HepG2 (cell line): ENCODE measurements around the gene GJC1. TPM values are rescaled to one million over a fixed set of nuclear protein-coding genes. Genes with fewer than 3 reads are reported as not detected.

ENCODE experiments used
- ATAC-seq: fragments of 200-7000 bp; cut with Tn5 transposase; 3 replicates; pipeline ENCODE4 v1.9.1; 2020; ENCODE audit warnings: mild to moderate bottlenecking, moderate library complexity
- BruUV-seq: library from RNA; stranded (reverse); fragments of 400-500 nt; replicated peaks from 2 replicates; lab custom pipeline; 2021; lab: Mats Ljungman, UMichigan
- CTCF ChIA-PET: fragments of 300-600 bp; formaldehyde crosslinking; extraction: SDS; loops from one replicate; lab custom pipeline; 2021; ENCODE audit warnings: low total read pairs, inconsistent platforms, low intra/inter-chr PET ratio; lab: Yijun Ruan, JAX
- POLR2A ChIA-PET: fragments of 350-600 bp; sonication (Branson Sonifier 250); formaldehyde crosslinking; loops from one replicate; lab custom pipeline; 2020; ENCODE audit warnings: antibody characterized with exemption, inconsistent platforms; lab: Yijun Ruan, JAX
- DNase-seq: peaks from one replicate; pipeline ENCODE4 v3.0.0-alpha.2; 2015; ENCODE audit warnings: low spot score
- FAIRE-seq: peaks from 3 replicates; lab custom pipeline; 2011; peaks lifted over from hg19 to GRCh38; lab: Jason Lieb, UNC
- H2AFZ ChIP-seq: one replicate; pipeline ENCODE4 v1.6.1; 2011; ENCODE audit warnings: low read length, inconsistent platforms
- H3K27ac ChIP-seq: fragments of 300-600 bp; 3 replicates; pipeline ENCODE4 v1.8.0; 2011; ENCODE audit warnings: mixed run types, mild to moderate bottlenecking, mixed read lengths, low read length, inconsistent platforms; ENCODE audit not compliant: insufficient read depth; ENCODE audit errors: extremely low read length
- H3K27me3 ChIP-seq, 2 experiments: fragments of 200-600 bp in 1 of 2; 2 replicates in 1 of 2; 3 replicates in 1 of 2; pipeline versions ENCODE4 v1.6.0 to v1.8.0; 2011; ENCODE audit warnings: low read length in 2 of 2, mild to moderate bottlenecking in 2 of 2, moderate library complexity in 2 of 2, inconsistent platforms in 1 of 2; ENCODE audit not compliant: insufficient read depth in 2 of 2, control insufficient read depth in 1 of 2
- H3K36me3 ChIP-seq, 2 experiments: fragments of 200-600 bp in 1 of 2; replicated peaks in 1 of 2; 2 replicates in 1 of 2; 3 replicates in 1 of 2; pipeline versions ENCODE4 v1.5.1 to v1.8.0; 2011; ENCODE audit warnings: low read length in 2 of 2, inconsistent platforms in 1 of 2; ENCODE audit not compliant: insufficient read depth in 2 of 2, control insufficient read depth in 1 of 2
- H3K4me1 ChIP-seq: 2 replicates; pipeline ENCODE4 v1.5.1; 2012; ENCODE audit warnings: low read length, inconsistent platforms; ENCODE audit not compliant: insufficient read depth
- H3K4me2 ChIP-seq: 2 replicates; pipeline ENCODE4 v1.6.0; 2011; ENCODE audit warnings: low read depth, low read length, inconsistent platforms
- H3K4me3 ChIP-seq, 3 experiments: fragments of 200-600 bp in 1 of 3; sonication (generic), shearing (Covaris generic) in 1 of 3; replicated peaks in 1 of 3; 2 replicates each; pipeline ENCODE4 v1.5.1; 2011 to 2016; ENCODE audit warnings: low read length in 3 of 3, inconsistent platforms in 2 of 3, low read depth in 2 of 3, mild to moderate bottlenecking in 2 of 3, control low read depth in 1 of 3, mixed read lengths in 1 of 3; ENCODE audit not compliant: insufficient read depth in 1 of 3
- H3K79me2 ChIP-seq: one replicate; pipeline ENCODE4 v1.6.1; 2011; ENCODE audit warnings: low read length, inconsistent platforms; ENCODE audit not compliant: insufficient read depth
- H3K9ac ChIP-seq: 2 replicates; pipeline ENCODE4 v1.6.0; 2011; ENCODE audit warnings: mild to moderate bottlenecking, low read depth, low read length, inconsistent platforms; ENCODE audit not compliant: insufficient read depth
- H3K9me3 ChIP-seq: 2 replicates; pipeline ENCODE4 v1.5.1; 2012; ENCODE audit warnings: mild to moderate bottlenecking, low read length
- H4K20me1 ChIP-seq: 2 replicates; pipeline ENCODE4 v1.6.0; 2011; ENCODE audit warnings: inconsistent platforms, mild to moderate bottlenecking, low read length, moderate library complexity; ENCODE audit not compliant: insufficient read depth
- CBX5 ChIP-seq: sonication (generic); formaldehyde crosslinking; IDR thresholded peaks from 2 replicates; pipeline ENCODE4 v1.4.0; 2020; ENCODE audit warnings: missing genetic modification reagents, borderline replicate concordance
- FOSL2 ChIP-seq: sonication (generic); formaldehyde crosslinking; IDR thresholded peaks from 2 replicates; pipeline ENCODE4 v1.4.0; 2020; ENCODE audit warnings: missing genetic modification reagents
- GPBP1L1 ChIP-seq: sonication (generic); formaldehyde crosslinking; IDR thresholded peaks from 2 replicates; pipeline ENCODE4 v1.5.0; 2020; ENCODE audit warnings: mild to moderate bottlenecking, missing genetic modification reagents
- KAT7 ChIP-seq: IDR thresholded peaks from 2 replicates; pipeline ENCODE4 v1.6.1; 2018; ENCODE audit warnings: borderline replicate concordance, missing compliant biosample characterization
- KAT8 ChIP-seq: IDR thresholded peaks from 2 replicates; pipeline ENCODE4 v1.6.1; 2016; ENCODE audit warnings: missing genetic modification reagents, missing compliant biosample characterization
- MBD4 ChIP-seq: IDR thresholded peaks from 2 replicates; pipeline ENCODE4 v1.6.1; 2012; ENCODE audit warnings: low read length, inconsistent platforms, borderline replicate concordance
- MIER3 ChIP-seq: IDR thresholded peaks from 2 replicates; pipeline ENCODE4 v1.6.1; 2016; ENCODE audit warnings: missing compliant biosample characterization, borderline replicate concordance
- MTF2 ChIP-seq: sonication (generic); formaldehyde crosslinking; IDR thresholded peaks from 2 replicates; pipeline ENCODE4 v1.5.0; 2020; ENCODE audit warnings: missing genetic modification reagents, borderline replicate concordance
- NFE2 ChIP-seq: sonication (generic); formaldehyde crosslinking; IDR thresholded peaks from 2 replicates; pipeline ENCODE4 v1.4.0; 2020; ENCODE audit warnings: missing genetic modification reagents
- SKIL ChIP-seq: sonication (generic); formaldehyde crosslinking; IDR thresholded peaks from 2 replicates; pipeline ENCODE4 v1.8.0; 2022; ENCODE audit warnings: missing genetic modification reagents, mild to moderate bottlenecking, moderate library complexity, borderline replicate concordance
- SSRP1 ChIP-seq: IDR thresholded peaks from 2 replicates; pipeline ENCODE4 v1.6.1; 2016; ENCODE audit warnings: control low read depth
- TAF15 ChIP-seq: fragments of 200-400 bp; formaldehyde crosslinking; IDR thresholded peaks from one replicate; pipeline ENCODE4 v1.6.1; 2018; ENCODE audit warnings: mild to moderate bottlenecking, low read depth, low read length; ENCODE audit not compliant: poor library complexity, severe bottlenecking
- TFE3 ChIP-seq: IDR thresholded peaks from 2 replicates; pipeline ENCODE4 v1.6.1; 2016
- THAP8 ChIP-seq: sonication (generic); formaldehyde crosslinking; IDR thresholded peaks from 2 replicates; pipeline ENCODE4 v1.5.1; 2020; ENCODE audit warnings: missing genetic modification reagents, mild to moderate bottlenecking, borderline replicate concordance
- WIZ ChIP-seq: sonication (generic); formaldehyde crosslinking; IDR thresholded peaks from 2 replicates; pipeline ENCODE4 v1.5.1; 2020; ENCODE audit warnings: mild to moderate bottlenecking, missing genetic modification reagents
- ZBTB20 ChIP-seq: sonication (generic); formaldehyde crosslinking; IDR thresholded peaks from 2 replicates; pipeline ENCODE4 v1.8.1; 2023; ENCODE audit warnings: missing genetic modification reagents, low read depth, mild to moderate bottlenecking, borderline replicate concordance
- ZFAT ChIP-seq: sonication (generic); formaldehyde crosslinking; conservative IDR thresholded peaks from 2 replicates; pipeline ENCODE4 v1.8.1; 2023; ENCODE audit warnings: missing genetic modification reagents, inconsistent platforms
- ZFP82 ChIP-seq: sonication (generic); formaldehyde crosslinking; IDR thresholded peaks from 2 replicates; pipeline ENCODE4 v1.5.1; 2020; ENCODE audit warnings: mild to moderate bottlenecking, missing genetic modification reagents, borderline replicate concordance
- ZNF264 ChIP-seq: sonication (generic); formaldehyde crosslinking; IDR thresholded peaks from 2 replicates; pipeline ENCODE4 v1.4.0; 2020; ENCODE audit warnings: missing genetic modification reagents
- ZNF343 ChIP-seq: sonication (generic); formaldehyde crosslinking; IDR thresholded peaks from 2 replicates; pipeline ENCODE4 v1.4.0; 2020; ENCODE audit warnings: mild to moderate bottlenecking, missing genetic modification reagents
- WGBS: methylation state at CpG from one replicate; pipeline ENCODE4 v1.1.6; 2017; ENCODE audit warnings: low lambda C conversion rate; 5-methylcytosine and 5-hydroxymethylcytosine counted together
- in situ Hi-C: cut with HindIII; loops from 2 replicates; pipeline ENCODE4 v1.10.0; 2017; ENCODE audit warnings: low pct_unique_long_range_greater_than_20kb; ENCODE audit not compliant: extremely low pct_ligation_motif_present
- intact Hi-C: fragments of 100-400 bp; cut with micrococcal nuclease; formaldehyde crosslinking; loops from one replicate; pipeline ENCODE4 v1.10.0; 2022; ENCODE audit not compliant: unreplicated experiment
- polyA plus RNA-seq, 8 experiments: library from polyadenylated mRNA; depleted of rRNA in 3 of 8; stranded (reverse) in 7 of 8; unstranded in 1 of 8; fragments of >200 nt; fragmentation: Illumina TruSeq in 4 of 8; extraction: Trizol in 4 of 8; gene quantifications; 2 replicates each; pipeline versions ENCODE4 v1.2.1 to v1.2.3, GENCODE V29; 2011 to 2016; ENCODE audit warnings: low read depth in 4 of 8, missing spikeins in 1 of 8, mixed read lengths in 1 of 8; ENCODE audit not compliant: insufficient read depth in 1 of 8
- total RNA-seq, 5 experiments: library from RNA; depleted of rRNA; stranded (reverse); fragments of >200 nt; fragmentation: Illumina TruSeq; extraction: Trizol; gene quantifications; 2 replicates each; pipeline ENCODE4 v1.2.3, GENCODE V29; 2016; ENCODE audit warnings: low read depth in 1 of 5

The GJC1 gene
- total and polyA plus RNA-seq, 2 of the 13 experiments (the other 11 are each of a cell fraction or from before 2014, with no cell fraction given) = 1.7 TPM

- Histone ChIP-seq H2AFZ (no peak overlapping the region), H3K27me3 (peaks cover 7 to 45% of the 10 kb centered on the region in 2 experiments; a peak in 4 of 5 replicates), H3K4me2 (no peak overlapping the region), H3K36me3 (no peaks in the 10 kb centered on the region), H3K9me3 (no peaks in the 10 kb centered on the region), H3K4me3 (no peak overlapping the region), H4K20me1 (no peaks in the 10 kb centered on the region), H3K9ac (no peak overlapping the region), H3K4me1 (peaks cover 14% of the 10 kb centered on the region; the same call in 1 of the 2 replicates), H3K27ac (no peak overlapping the region), H3K79me2 (no peaks in the 10 kb centered on the region)
- no peak for DNase-seq
- WGBS = 44% methylated on average over 13 of the region's 16 CpGs
- TF ChIP-seq MIER3 (CRISPR knock-in tag) = no peak
- no peak for TF ChIP-seq TAF15
- no peak for TF ChIP-seq SSRP1 (CRISPR knock-in tag)
- no peak for TF ChIP-seq ZNF343 (CRISPR knock-in tag)
- no peak for TF ChIP-seq FOSL2 (CRISPR knock-in tag)
- no peak for TF ChIP-seq ZNF264 (CRISPR knock-in tag)
- TF ChIP-seq SKIL (CRISPR knock-in tag) = no peak
- TF ChIP-seq TFE3 (CRISPR knock-in tag) = no peak
- no peak for TF ChIP-seq KAT7 (CRISPR knock-in tag)
- TF ChIP-seq ZFAT (CRISPR knock-in tag) = no peak
- TF ChIP-seq WIZ (CRISPR knock-in tag) = no peak
- no peak for TF ChIP-seq MBD4
- no peak for TF ChIP-seq GPBP1L1 (CRISPR knock-in tag)
- no peak for TF ChIP-seq MTF2
- TF ChIP-seq ZBTB20 (CRISPR knock-in tag) = no peak
- no peak for TF ChIP-seq NFE2 (CRISPR knock-in tag)
- TF ChIP-seq CBX5 = no peak
- no peak for TF ChIP-seq THAP8
- TF ChIP-seq ZFP82 (CRISPR knock-in tag) = no peak
- TF ChIP-seq KAT8 (CRISPR knock-in tag) = no peak
- peak; percentile 11; the same call in 1 of the 3 replicates for ATAC-seq
- ChIA-PET POLR2A (no interaction called here), CTCF (no interaction called here)
- intact Hi-C loops = no loop called here
- no TSS peak for BruUV-seq
- in situ Hi-C loops = loop anchor here (25.0 kb wide), 1 partner anchor 226 kb away; no protein-coding TSS in a partner anchor
- FAIRE-seq = no peak
Measured at GRCh38 chr17:44786551-44787081, 43.5 kb downstream of the GJC1 start.
